GM12875 (cell line): Measurements from ENCODE around the gene CNTN5.

Source experiments
- H3K4me3 ChIP-seq: one replicate; pipeline ENCODE4 v1.5.1; 2011; ENCODE audit warnings: low read depth, low read length, control low read depth
- TF ChIP-seq, protein P1 (sequence below): IDR thresholded peaks from 2 replicates; pipeline ENCODE4 v1.5.1; 2011; ENCODE audit warnings: low read depth, mild to moderate bottlenecking, control low read depth, inconsistent platforms, low read length, moderate library complexity, borderline replicate concordance; ENCODE audit not compliant: insufficient read depth

Gene CNTN5

DNA sequence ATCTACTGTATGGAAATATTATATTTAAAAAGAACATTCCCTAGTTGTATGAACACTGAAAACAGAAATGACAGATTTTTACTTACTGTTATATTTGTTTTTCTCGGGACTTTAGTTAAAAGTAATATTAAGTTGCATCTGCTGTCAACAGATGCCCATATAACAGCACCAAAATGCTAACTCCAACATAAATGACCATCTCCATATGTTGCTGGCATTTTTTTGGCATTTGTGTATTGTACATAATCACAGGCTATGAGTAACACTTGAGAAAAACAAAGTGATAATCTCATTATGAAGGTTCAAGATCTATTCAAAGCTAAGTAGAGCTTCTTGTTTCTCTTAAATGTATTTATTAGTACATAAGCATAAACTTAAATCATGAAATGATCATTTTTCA is 172.0 kb downstream of the CNTN5 start:
- H3K4me3 ChIP-seq = no peak overlapping the region
- TF ChIP-seq, protein P1, sequence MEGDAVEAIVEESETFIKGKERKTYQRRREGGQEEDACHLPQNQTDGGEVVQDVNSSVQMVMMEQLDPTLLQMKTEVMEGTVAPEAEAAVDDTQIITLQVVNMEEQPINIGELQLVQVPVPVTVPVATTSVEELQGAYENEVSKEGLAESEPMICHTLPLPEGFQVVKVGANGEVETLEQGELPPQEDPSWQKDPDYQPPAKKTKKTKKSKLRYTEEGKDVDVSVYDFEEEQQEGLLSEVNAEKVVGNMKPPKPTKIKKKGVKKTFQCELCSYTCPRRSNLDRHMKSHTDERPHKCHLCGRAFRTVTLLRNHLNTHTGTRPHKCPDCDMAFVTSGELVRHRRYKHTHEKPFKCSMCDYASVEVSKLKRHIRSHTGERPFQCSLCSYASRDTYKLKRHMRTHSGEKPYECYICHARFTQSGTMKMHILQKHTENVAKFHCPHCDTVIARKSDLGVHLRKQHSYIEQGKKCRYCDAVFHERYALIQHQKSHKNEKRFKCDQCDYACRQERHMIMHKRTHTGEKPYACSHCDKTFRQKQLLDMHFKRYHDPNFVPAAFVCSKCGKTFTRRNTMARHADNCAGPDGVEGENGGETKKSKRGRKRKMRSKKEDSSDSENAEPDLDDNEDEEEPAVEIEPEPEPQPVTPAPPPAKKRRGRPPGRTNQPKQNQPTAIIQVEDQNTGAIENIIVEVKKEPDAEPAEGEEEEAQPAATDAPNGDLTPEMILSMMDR = no peak

- H3K4me3 ChIP-seq = no peak overlapping the region
- TF ChIP-seq, protein P1 = no peak
These were observed 176.7 kb downstream of the CNTN5 start for GRCh38 chr11:99197477-99197876.

GRCh38 chr11:99198215-99198614 is 177.5 kb downstream of the CNTN5 start:
- H3K4me3 ChIP-seq = no peak overlapping the region
- TF ChIP-seq, protein P1 = no peak

DNA sequence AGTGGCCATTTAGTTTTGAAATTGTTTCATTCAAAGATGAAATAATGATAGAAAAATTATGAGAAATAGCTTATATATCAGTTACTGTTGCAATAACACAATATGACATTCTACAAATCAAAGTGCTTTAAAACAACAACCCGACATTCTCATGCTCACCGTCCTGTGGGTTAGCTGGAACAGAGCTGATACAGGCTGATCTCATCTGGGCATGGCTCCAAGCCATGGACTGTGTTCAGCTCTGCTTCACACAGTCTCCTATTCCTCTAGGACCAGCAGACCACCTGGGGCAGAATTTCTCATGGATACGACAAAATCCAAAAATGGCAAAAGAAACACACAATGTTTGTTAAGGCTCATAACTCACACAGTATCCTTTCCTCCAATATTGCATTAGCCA is 178.6 kb downstream of the CNTN5 start:
- no peak overlapping the region for H3K4me3 ChIP-seq
- TF ChIP-seq, protein P1 = no peak

- TF ChIP-seq, protein P1 = no peak
- no peak overlapping the region for H3K4me3 ChIP-seq
These were observed 180.0 kb downstream of the CNTN5 start for GRCh38 chr11:99200720-99201119.

DNA sequence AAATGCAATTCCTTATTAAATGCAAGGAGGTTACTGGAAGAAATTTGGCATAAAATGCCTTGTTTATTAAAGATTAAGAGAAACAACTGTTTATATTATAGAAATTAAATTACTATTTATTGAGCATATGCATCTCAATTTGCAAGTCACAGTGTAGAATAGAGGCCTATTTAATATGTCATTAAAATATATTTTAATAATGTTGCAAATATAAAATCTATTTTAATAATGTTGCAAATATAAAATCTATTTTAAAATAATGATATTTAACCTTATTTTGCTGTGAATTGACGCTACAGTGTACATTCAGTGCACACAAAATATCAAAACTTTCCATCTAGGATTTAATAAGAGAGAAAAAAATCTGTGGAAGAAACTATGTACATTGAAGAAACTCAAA is 188.1 kb downstream of the CNTN5 start:
- no peak overlapping the region for H3K4me3 ChIP-seq
- TF ChIP-seq, protein P1 = no peak

DNA sequence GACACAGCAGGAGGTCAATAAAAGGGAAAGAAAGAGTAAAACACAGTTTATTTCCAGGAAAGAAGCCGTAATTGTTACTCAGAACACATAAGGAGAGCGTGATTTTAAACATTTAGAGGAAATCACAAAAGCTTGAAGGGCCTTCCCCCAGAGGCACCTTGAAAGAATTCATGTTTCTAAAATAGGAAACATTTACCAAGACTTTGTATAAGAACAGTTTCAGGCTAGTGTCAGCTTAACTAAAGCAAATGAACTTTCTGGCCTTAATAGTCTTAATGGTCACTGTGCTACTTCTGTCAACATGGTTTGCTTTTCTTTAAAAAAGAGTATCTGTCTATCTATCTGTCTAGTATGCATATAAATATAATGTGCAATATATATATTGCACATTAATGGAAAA is 208.8 kb downstream of the CNTN5 start:
- TF ChIP-seq, protein P1 = no peak
- no peak overlapping the region for H3K4me3 ChIP-seq
